CD14-positive monocyte (primary cell): ENCODE data around the gene CLDN6. TPM values are rescaled to one million over a fixed set of nuclear protein-coding genes. Genes with fewer than 3 reads are reported as not detected.

Experiments used
- DNase-seq, 3 donors: peaks; one replicate each; pipeline ENCODE4 v3.0.0-alpha.2; 2011 to 2022
- H2AFZ ChIP-seq: 2 replicates; pipeline ENCODE4 v1.6.0; 2012; ENCODE audit warnings: mild to moderate bottlenecking, low read depth, low read length, inconsistent platforms; ENCODE audit not compliant: insufficient read depth, poor library complexity, severe bottlenecking
- H3K27ac ChIP-seq, 2 donors: 1 replicate in 1 of 2; 2 replicates in 1 of 2; pipeline ENCODE4 v1.5.1; 2012 to 2013; ENCODE audit warnings: low read length in 2 of 2, control low read depth in 1 of 2, inconsistent platforms in 1 of 2, low read depth in 1 of 2, mild to moderate bottlenecking in 1 of 2
- H3K27me3 ChIP-seq, 2 donors: one replicate each; pipeline versions ENCODE4 v1.6.0 to v1.6.1; 2011 to 2013; ENCODE audit warnings: low read length in 2 of 2; ENCODE audit not compliant: control insufficient read depth in 2 of 2, insufficient read depth in 2 of 2
- H3K36me3 ChIP-seq, 2 donors: replicated peaks in 1 of 2; 1 replicate in 1 of 2; 2 replicates in 1 of 2; pipeline versions ENCODE4 v1.5.1 to v1.6.1; 2012 to 2013; ENCODE audit warnings: low read length in 2 of 2, control low read depth in 1 of 2, inconsistent platforms in 1 of 2, mild to moderate bottlenecking in 1 of 2; ENCODE audit not compliant: insufficient read depth in 2 of 2, control insufficient read depth in 1 of 2
- H3K4me1 ChIP-seq, 2 donors: 1 replicate in 1 of 2; 2 replicates in 1 of 2; pipeline versions ENCODE4 v1.5.1 to v1.6.1; 2012 to 2013; ENCODE audit warnings: low read length in 2 of 2, control low read depth in 1 of 2, inconsistent platforms in 1 of 2, mild to moderate bottlenecking in 1 of 2, moderate library complexity in 1 of 2; ENCODE audit not compliant: insufficient read depth in 2 of 2, control insufficient read depth in 1 of 2
- H3K4me2 ChIP-seq: replicated peaks from 2 replicates; pipeline ENCODE3; 2012; ENCODE audit warnings: low read length, moderate library complexity, mild to moderate bottlenecking; ENCODE audit not compliant: poor library complexity, severe bottlenecking; ENCODE audit errors: extremely low read depth
- H3K4me3 ChIP-seq, 3 experiments: fragments of 200-600 bp in 1 of 3; sonication (generic) in 1 of 3; replicated peaks in 1 of 3; 1 replicate in 2 of 3; 2 replicates in 1 of 3; pipeline ENCODE4 v1.5.1; 2011 to 2013; ENCODE audit warnings: low read length in 3 of 3, mild to moderate bottlenecking in 3 of 3, control low read depth in 2 of 3, low read depth in 2 of 3, inconsistent platforms in 1 of 3, moderate library complexity in 1 of 3
- H3K79me2 ChIP-seq: 2 replicates; pipeline ENCODE4 v1.6.0; 2012; ENCODE audit warnings: mild to moderate bottlenecking, control low read depth, inconsistent platforms, low read length, moderate library complexity; ENCODE audit not compliant: insufficient read depth
- H3K9ac ChIP-seq: 2 replicates; pipeline ENCODE4 v1.6.0; 2017; ENCODE audit warnings: low read length, mild to moderate bottlenecking; ENCODE audit not compliant: insufficient read depth, poor library complexity, severe bottlenecking
- H3K9me3 ChIP-seq, 2 donors: replicated peaks in 1 of 2; 1 replicate in 1 of 2; 2 replicates in 1 of 2; pipeline versions ENCODE4 v1.5.1 to v1.6.1; 2012 to 2013; ENCODE audit warnings: low read length in 2 of 2, control low read depth in 1 of 2; ENCODE audit not compliant: control insufficient read depth in 1 of 2, insufficient read depth in 1 of 2
- H4K20me1 ChIP-seq: 2 replicates; pipeline ENCODE4 v1.6.0; 2012; ENCODE audit warnings: mild to moderate bottlenecking, low read length, control low read depth, moderate library complexity; ENCODE audit not compliant: insufficient read depth
- H3K27ac Mint-ChIP-seq, 7 donors: one replicate each; pipeline ENCODE4 v1.8.0; 2020; ENCODE audit warnings: mild to moderate bottlenecking in 7 of 7, mixed read lengths in 7 of 7, moderate library complexity in 6 of 7, inconsistent platforms in 2 of 7
- H3K27me3 Mint-ChIP-seq, 3 donors: one replicate each; pipeline ENCODE4 v1.8.0; 2021 to 2022; ENCODE audit warnings: low read depth in 3 of 3, mild to moderate bottlenecking in 3 of 3, mixed read lengths in 3 of 3, moderate library complexity in 3 of 3, inconsistent platforms in 1 of 3
- H3K36me3 Mint-ChIP-seq, 2 donors: one replicate each; pipeline ENCODE4 v1.8.0; 2020; ENCODE audit warnings: mixed read lengths in 2 of 2, inconsistent platforms in 1 of 2, mild to moderate bottlenecking in 1 of 2
- H3K4me1 Mint-ChIP-seq: one replicate; pipeline ENCODE4 v1.8.0; 2020; ENCODE audit warnings: mild to moderate bottlenecking, mixed read lengths
- H3K4me3 Mint-ChIP-seq, 2 donors: one replicate each; pipeline ENCODE4 v1.8.0; 2020; ENCODE audit warnings: mild to moderate bottlenecking in 2 of 2, mixed read lengths in 2 of 2, moderate library complexity in 1 of 2
- H3K9me3 Mint-ChIP-seq, 7 donors: one replicate each; pipeline ENCODE4 v1.8.0; 2020 to 2022; ENCODE audit warnings: mixed read lengths in 7 of 7, mild to moderate bottlenecking in 6 of 7, moderate library complexity in 6 of 7, inconsistent platforms in 2 of 7
- WGBS: methylation state at CpG from one replicate; pipeline ENCODE4 v1.1.5; 2013; ENCODE audit warnings: missing lambda C conversion rate; ENCODE audit not compliant: insufficient coverage; 5-methylcytosine and 5-hydroxymethylcytosine counted together
- intact Hi-C, 2 donors: fragments of 100-400 bp; cut with micrococcal nuclease; formaldehyde crosslinking; loops; one replicate each; pipeline versions ENCODE4 v1.15.0 to v1.15.1; 2023
- polyA plus RNA-seq, 3 donors: library from polyadenylated mRNA; depleted of rRNA in 1 of 3; unstranded in 2 of 3; stranded (reverse) in 1 of 3; fragments of 300-500 nt in 2 of 3; fragments of >200 nt in 1 of 3; fragmentation: Illumina TruSeq in 2 of 3; gene quantifications; 1 replicate in 2 of 3; 2 replicates in 1 of 3; pipeline ENCODE4 v1.2.3, GENCODE V29; 2012 to 2021
- TF ChIP-seq, protein P1 (sequence below): fragments of 200-600 bp; IDR thresholded peaks from one replicate; pipeline ENCODE4 v1.8.0; 2022; ENCODE audit warnings: antibody characterized with exemption, mild to moderate bottlenecking

Gene CLDN6
- polyA plus RNA-seq, 3 donors, result not detected

GRCh38 chr16:3042376-3042775 is 24.4 kb upstream of the CLDN6 start:
- Histone ChIP-seq H3K4me3 (no peak overlapping the region), H3K9me3 (peaks cover 0 to 11% of the 10 kb centered on the region in 2 donors), H3K27me3 (peaks cover 22 to 57% of the 10 kb centered on the region in 2 donors), H4K20me1 (no peaks in the 10 kb centered on the region), H3K4me2 (no peak overlapping the region), H3K79me2 (no peaks in the 10 kb centered on the region), H2AFZ (no peak overlapping the region), H3K36me3 (no peaks in the 10 kb centered on the region), H3K4me1 (peaks cover 21 to 39% of the 10 kb centered on the region in 2 donors), H3K9ac (no peak overlapping the region), H3K27ac (no peak overlapping the region)
- Mint-ChIP-seq H3K9me3 (peaks cover 0 to 12% (median 4%) of the 10 kb centered on the region in 7 donors), H3K4me1 (peaks cover 23% of the 10 kb centered on the region), H3K36me3 (peaks cover 8 to 11% of the 10 kb centered on the region in 2 donors), H3K4me3 (no peak overlapping the region), H3K27me3 (peaks cover 50 to 71% (median 70%) of the 10 kb centered on the region in 3 donors), H3K27ac (no peak overlapping the region)
- TF ChIP-seq, protein P1, sequence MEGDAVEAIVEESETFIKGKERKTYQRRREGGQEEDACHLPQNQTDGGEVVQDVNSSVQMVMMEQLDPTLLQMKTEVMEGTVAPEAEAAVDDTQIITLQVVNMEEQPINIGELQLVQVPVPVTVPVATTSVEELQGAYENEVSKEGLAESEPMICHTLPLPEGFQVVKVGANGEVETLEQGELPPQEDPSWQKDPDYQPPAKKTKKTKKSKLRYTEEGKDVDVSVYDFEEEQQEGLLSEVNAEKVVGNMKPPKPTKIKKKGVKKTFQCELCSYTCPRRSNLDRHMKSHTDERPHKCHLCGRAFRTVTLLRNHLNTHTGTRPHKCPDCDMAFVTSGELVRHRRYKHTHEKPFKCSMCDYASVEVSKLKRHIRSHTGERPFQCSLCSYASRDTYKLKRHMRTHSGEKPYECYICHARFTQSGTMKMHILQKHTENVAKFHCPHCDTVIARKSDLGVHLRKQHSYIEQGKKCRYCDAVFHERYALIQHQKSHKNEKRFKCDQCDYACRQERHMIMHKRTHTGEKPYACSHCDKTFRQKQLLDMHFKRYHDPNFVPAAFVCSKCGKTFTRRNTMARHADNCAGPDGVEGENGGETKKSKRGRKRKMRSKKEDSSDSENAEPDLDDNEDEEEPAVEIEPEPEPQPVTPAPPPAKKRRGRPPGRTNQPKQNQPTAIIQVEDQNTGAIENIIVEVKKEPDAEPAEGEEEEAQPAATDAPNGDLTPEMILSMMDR, result no peak
- peak in 1 of 3 donors; percentile 36 for DNase-seq
- intact Hi-C loops, result no loop called here
- no CpG with 5 or more reads among the region's 3 CpGs for WGBS

DNA sequence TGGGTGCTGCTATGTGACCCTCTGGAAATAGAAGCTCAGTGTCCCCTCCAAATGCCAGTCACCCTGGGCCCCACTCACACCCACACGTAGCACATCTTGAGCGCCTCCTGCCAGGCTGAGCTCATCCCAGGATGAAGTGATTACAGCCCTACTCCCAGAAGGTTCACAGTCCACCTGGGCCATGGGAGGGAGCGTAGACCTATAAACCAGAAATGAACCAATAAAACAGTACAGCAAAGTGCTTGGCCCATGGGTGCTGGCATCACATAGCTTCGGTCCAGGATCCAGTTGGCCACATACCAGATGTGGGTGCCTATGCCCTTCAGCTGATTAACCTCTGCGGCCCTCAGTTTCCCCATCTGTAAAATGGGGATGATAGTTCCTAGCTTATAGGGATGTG is 20.9 kb upstream of the CLDN6 start:
- Histone ChIP-seq H3K79me2 (no peaks in the 10 kb centered on the region), H3K4me3 (no peak overlapping the region), H3K27ac (no peak overlapping the region), H3K9ac (no peak overlapping the region), H3K4me1 (peaks cover 14 to 30% of the 10 kb centered on the region in 2 donors), H3K9me3 (peaks cover 0 to 19% of the 10 kb centered on the region in 2 donors), H3K36me3 (no peaks in the 10 kb centered on the region), H4K20me1 (no peaks in the 10 kb centered on the region), H3K27me3 (peaks cover 37 to 70% of the 10 kb centered on the region in 2 donors), H2AFZ (no peak overlapping the region), H3K4me2 (no peak overlapping the region)
- Mint-ChIP-seq H3K4me1 (peaks cover 17% of the 10 kb centered on the region), H3K9me3 (peaks cover 3 to 27% (median 14%) of the 10 kb centered on the region in 7 donors), H3K36me3 (peaks cover 8 to 14% of the 10 kb centered on the region in 2 donors), H3K4me3 (peak overlapping the region in 1 of 2 donors; percentile 85), H3K27me3 (peaks cover 56 to 82% (median 79%) of the 10 kb centered on the region in 3 donors), H3K27ac (no peak overlapping the region)
- DNase-seq, result no peak
- 81% methylated on average over 4 of the region's 5 CpGs for WGBS
- intact Hi-C loops, result no loop called here
- TF ChIP-seq, protein P1, result no peak
